ENCODE results near the gene LBH.

LBH gene

GRCh38 chr2:30230497-30231211 is 680 bp upstream of the LBH start:
- no peak overlapping the region for H3K27ac ChIP-seq
- no peak for TF ChIP-seq ZFX (IDR thresholded peaks at IDR 0.05; ENCODE audit: borderline replicate concordance)
- TF ChIP-seq CTCF (IDR thresholded peaks at IDR 0.05): no peak

DNA sequence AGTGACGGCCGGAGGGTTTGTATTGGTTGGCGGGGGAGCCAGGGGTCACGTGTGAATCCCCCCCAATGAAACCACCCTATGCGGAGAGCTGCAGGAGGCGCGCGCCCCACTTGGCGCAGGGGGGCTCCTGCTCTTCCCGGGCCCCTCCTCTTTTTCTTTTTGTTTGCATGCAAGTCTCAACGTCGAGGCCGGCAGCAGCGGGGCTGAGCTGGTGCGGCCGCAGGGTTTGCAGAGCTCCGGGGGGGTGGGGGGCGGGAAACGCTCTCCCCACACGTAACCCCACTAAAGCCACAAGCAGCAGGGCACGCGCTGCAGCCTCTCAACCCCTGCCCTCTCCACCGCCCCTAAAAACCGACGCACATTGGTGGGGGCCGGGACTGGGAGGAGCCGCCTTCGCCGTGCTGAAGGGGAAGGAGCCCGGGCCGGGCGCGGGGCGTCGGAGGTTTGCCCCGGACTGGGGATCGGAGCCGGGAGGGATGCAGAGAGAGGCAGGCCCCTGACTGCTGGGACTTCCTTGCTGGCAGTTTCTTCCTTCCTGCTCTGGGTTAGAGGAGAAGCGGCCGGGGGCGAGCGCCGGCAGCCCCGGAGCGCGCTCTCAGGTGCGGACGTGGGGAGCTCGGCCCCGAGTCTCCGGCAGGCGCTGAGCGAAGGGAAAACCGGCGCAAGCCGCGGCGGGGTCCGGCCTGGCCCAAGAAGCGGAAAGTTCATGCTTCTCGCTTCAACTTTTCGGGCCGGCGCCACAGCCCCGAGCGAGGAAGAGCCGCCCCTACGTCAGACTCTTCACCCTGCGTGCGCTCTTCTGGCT is 864 bp downstream of the LBH start:
- no peak overlapping the region for H3K27ac ChIP-seq
- no peak for TF ChIP-seq CTCF (IDR thresholded peaks at IDR 0.05)
- no peak for TF ChIP-seq ZFX (IDR thresholded peaks at IDR 0.05; ENCODE audit: borderline replicate concordance)

- H3K27ac ChIP-seq: no peak overlapping the region
- TF ChIP-seq CTCF (IDR thresholded peaks at IDR 0.05) (no peak), ZFX (IDR thresholded peaks at IDR 0.05; ENCODE audit: borderline replicate concordance) (no peak)
Observed at GRCh38 chr2:30232801-30233130, 1.4 kb downstream of the LBH start.

GRCh38 chr2:30233271-30234009 is 2.1 kb downstream of the LBH start:
- no peak for TF ChIP-seq ZFX (IDR thresholded peaks at IDR 0.05; ENCODE audit: borderline replicate concordance)
- TF ChIP-seq CTCF (IDR thresholded peaks at IDR 0.05): no peak
- no peak overlapping the region for H3K27ac ChIP-seq

GRCh38 chr2:30234180-30234971 is 3.0 kb downstream of the LBH start:
- no peak overlapping the region for H3K27ac ChIP-seq
- TF ChIP-seq CTCF (IDR thresholded peaks at IDR 0.05): no peak
- TF ChIP-seq ZFX (IDR thresholded peaks at IDR 0.05; ENCODE audit: borderline replicate concordance): no peak

- no peak overlapping the region for H3K27ac ChIP-seq
- TF ChIP-seq ZFX (IDR thresholded peaks at IDR 0.05; ENCODE audit: borderline replicate concordance) (no peak), CTCF (IDR thresholded peaks at IDR 0.05) (no peak)
Observed at GRCh38 chr2:30235008-30235655, 3.8 kb downstream of the LBH start.

Data from 22Rv1 (cell line).